ENCODE measurements around the gene CERCAM.
"Not testable (repeated sequence)": the region's sequence is repeated elsewhere in the genome, so short reads cannot be mapped to it uniquely, and the experiment has no call there.

CERCAM gene

GRCh38 chr9:128419061-128419925, 1.4 kb upstream of the CERCAM start:
- DNase-seq (ENCODE audit: low spot score) = no peak

GRCh38 chr9:128420060-128420650, 502 bp upstream of the CERCAM start:
- peak; percentile 48 for DNase-seq (ENCODE audit: low spot score)

- DNase-seq (ENCODE audit: low spot score) = no peak
Measured at GRCh38 chr9:128421482-128421996, 882 bp downstream of the CERCAM start.

- DNase-seq (ENCODE audit: low spot score) = not testable (repeated sequence)
Measured at GRCh38 chr9:128422022-128422782, 1.5 kb downstream of the CERCAM start.

- no peak for DNase-seq (ENCODE audit: low spot score)
Measured at GRCh38 chr9:128422783-128423150, 2.1 kb downstream of the CERCAM start.

GRCh38 chr9:128423356-128423755, 2.7 kb downstream of the CERCAM start:
- DNase-seq (ENCODE audit: low spot score) = not testable (repeated sequence)

- DNase-seq (ENCODE audit: low spot score) = no peak
Measured at GRCh38 chr9:128424268-128424780, 3.7 kb downstream of the CERCAM start.

- DNase-seq (ENCODE audit: low spot score) = no peak
Measured at GRCh38 chr9:128428644-128429512, 8.2 kb downstream of the CERCAM start.

GRCh38 chr9:128429513-128430086, 8.9 kb downstream of the CERCAM start:
- no peak for DNase-seq (ENCODE audit: low spot score)

GRCh38 chr9:128431207-128431606, 10.6 kb downstream of the CERCAM start:
- DNase-seq (ENCODE audit: low spot score) = no peak

- no peak for DNase-seq (ENCODE audit: low spot score)
Measured at GRCh38 chr9:128434340-128434739, 13.7 kb downstream of the CERCAM start.

GRCh38 chr9:128435611-128436010, 15.0 kb downstream of the CERCAM start:
- no peak for DNase-seq (ENCODE audit: low spot score)

- DNase-seq (ENCODE audit: low spot score) = peak; percentile 80
Measured at GRCh38 chr9:128438343-128439109, 17.9 kb downstream of the CERCAM start.

- no peak for DNase-seq (ENCODE audit: low spot score)
Measured at GRCh38 chr9:128439273-128439672, 18.6 kb downstream of the CERCAM start.

- DNase-seq (ENCODE audit: low spot score) = no peak
Measured at GRCh38 chr9:128442150-128442549, 21.5 kb downstream of the CERCAM start.

- DNase-seq (ENCODE audit: low spot score) = peak; percentile 81
Measured at GRCh38 chr9:128446505-128446904, 25.8 kb downstream of the CERCAM start.

GRCh38 chr9:128448746-128449145, 28.1 kb downstream of the CERCAM start:
- DNase-seq (ENCODE audit: low spot score) = no peak

- DNase-seq (ENCODE audit: low spot score) = no peak
Measured at GRCh38 chr9:128454991-128455390, 34.3 kb downstream of the CERCAM start.

GRCh38 chr9:128455849-128456612, 35.4 kb downstream of the CERCAM start, which contains the start of gene ODF2:
TSS of gene ODF2 (plus strand) at chr9:128456006. CDS start at chr9:128456092, 86 bp downstream.
- DNase-seq (ENCODE audit: low spot score) = peak; percentile 98
